ENCODE measurements around the gene CCDC171.

Gene CCDC171

GRCh38 chr9:15552636-15553527 lies at the start of gene CCDC171:
Gene CCDC171, plus strand, starts transcription at chr9:15553043. Its CDS starts 11,046 bp downstream, at chr9:15564089.
- DNase-seq (ENCODE audit: low spot score): peak; percentile 95
- no peak for TF ChIP-seq CTCF (IDR thresholded peaks at IDR 0.05; ENCODE audit: extremely low read depth, missing control alignments)

- TF ChIP-seq CTCF (IDR thresholded peaks at IDR 0.05; ENCODE audit: extremely low read depth, missing control alignments): no peak
- DNase-seq (ENCODE audit: low spot score): no peak
Observed at GRCh38 chr9:15505921-15506320, 46.9 kb upstream of the CCDC171 start.

- peak; percentile 82 for DNase-seq (ENCODE audit: low spot score)
Observed at GRCh38 chr9:15509931-15510788, 42.7 kb upstream of the CCDC171 start.

GRCh38 chr9:15510789-15511575 lies 41.9 kb upstream of the CCDC171 start, which contains the start of gene PSIP1:
Gene PSIP1, minus strand, starts transcription at chr9:15510970. Its CDS starts 782 bp downstream, at chr9:15510188.
- no peak for TF ChIP-seq CTCF (IDR thresholded peaks at IDR 0.05; ENCODE audit: extremely low read depth, missing control alignments)
- DNase-seq (ENCODE audit: low spot score): peak; percentile 88

More at GRCh38 chr9:15509931-15510788, 42.7 kb upstream of the CCDC171 start:
- no peak for TF ChIP-seq CTCF (IDR thresholded peaks at IDR 0.05; ENCODE audit: extremely low read depth, missing control alignments)

- no peak for DNase-seq (ENCODE audit: low spot score)
- TF ChIP-seq CTCF (IDR thresholded peaks at IDR 0.05; ENCODE audit: extremely low read depth, missing control alignments): no peak
Observed at GRCh38 chr9:15512204-15512603, 40.6 kb upstream of the CCDC171 start.

GRCh38 chr9:15512889-15513288 lies 40.0 kb upstream of the CCDC171 start:
- DNase-seq (ENCODE audit: low spot score): no peak
- no peak for TF ChIP-seq CTCF (IDR thresholded peaks at IDR 0.05; ENCODE audit: extremely low read depth, missing control alignments)

Data from GM20000 (cell line).